GM18505 (cell line): Measurements from ENCODE around the gene PITPNB.

Experiments
- ATAC-seq: cut with Tn5 transposase; IDR thresholded peaks from one replicate; pipeline ENCODE4 v1.9.1; 2021; ENCODE audit not compliant: unreplicated experiment
- POLR2A ChIP-seq: IDR thresholded peaks from 4 replicates; pipeline ENCODE4 v1.6.1; 2011; ENCODE audit warnings: borderline replicate concordance; ENCODE audit not compliant: insufficient read depth, insufficient read length; ENCODE audit errors: extremely low read depth

PITPNB gene

DNA sequence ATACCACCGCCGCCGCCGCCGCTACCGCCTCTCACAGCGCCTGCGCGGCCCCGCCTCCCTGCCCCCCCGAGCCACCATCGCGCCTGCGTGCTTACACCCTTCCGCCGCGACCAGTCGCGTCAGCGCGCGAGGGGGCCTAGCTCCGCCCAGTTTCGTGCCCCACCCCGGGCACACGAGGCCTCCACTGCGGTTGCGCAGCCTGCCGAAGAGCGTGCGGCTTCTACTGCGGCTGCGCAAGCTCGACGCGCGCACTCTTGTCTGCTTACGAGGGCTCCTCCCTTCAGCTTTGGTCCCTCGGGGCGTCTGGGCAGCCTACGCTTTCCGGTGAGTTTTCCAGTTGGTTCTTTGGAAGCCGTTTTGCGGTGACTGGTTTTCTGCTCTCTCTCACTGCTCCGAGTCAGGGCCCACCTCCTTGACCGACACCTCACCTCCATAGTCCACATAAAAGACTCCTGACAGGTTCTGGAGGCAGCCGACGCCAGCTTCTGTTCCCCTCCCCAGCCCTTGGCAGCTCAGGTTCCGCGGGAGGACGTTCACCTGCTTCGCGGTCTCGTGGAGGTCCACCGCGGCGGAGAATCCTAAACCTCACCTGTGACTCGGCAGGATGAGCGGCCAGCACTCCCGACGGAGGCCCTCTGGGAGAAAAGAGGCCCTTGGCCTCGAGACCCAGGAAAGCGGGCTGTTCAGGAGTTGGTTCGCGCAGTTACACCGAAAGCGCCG, at the start of gene PITPNB:
Gene PITPNB, minus strand, starts transcription at position 35 of the 720 bp plus-strand sequence. CDS start 65 bp downstream, outside the sequence.
- peak; percentile 76 for TF ChIP-seq POLR2A
- ATAC-seq: peak; percentile 84

DNA sequence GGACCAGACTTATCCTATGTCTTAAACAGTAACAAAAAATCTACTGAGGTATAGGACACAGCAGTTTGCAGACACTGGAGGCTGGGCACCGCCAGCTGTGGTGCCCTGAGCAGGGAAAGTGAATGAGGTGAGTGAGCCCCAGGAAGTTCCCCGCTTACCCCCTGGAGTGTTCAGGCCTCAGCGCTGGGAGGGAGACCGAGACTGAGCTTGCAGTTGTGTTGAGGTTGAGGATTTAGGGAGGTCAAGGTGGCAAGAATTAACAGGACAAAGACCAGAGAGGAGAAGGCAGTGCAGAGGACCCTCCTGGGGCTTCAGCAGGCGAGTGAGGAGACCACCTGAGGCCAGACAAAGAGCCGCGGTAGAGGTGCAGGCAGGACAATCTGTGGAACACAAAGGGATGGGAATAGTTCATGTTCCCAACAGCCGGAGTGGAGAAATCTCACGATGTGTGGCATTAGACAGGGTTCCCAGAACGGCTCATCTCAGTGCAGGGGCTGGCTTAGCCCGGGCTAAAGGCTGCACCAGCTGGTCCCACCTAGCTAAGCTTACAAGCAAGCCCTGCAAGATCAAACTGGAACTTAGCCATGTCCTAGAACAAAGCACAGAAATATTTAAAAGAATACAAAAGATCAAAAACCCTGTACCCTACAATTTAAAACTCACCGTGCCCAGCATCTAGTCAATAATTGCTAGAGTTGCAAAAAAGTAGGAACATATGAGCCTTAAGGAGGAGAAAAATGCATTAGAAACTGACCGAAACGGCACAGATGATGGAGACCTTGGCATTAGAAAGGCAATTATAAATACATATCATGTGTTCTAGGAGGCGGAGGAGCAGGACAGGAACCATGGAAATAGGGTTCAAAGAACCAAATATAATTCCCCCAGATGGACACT, 47.4 kb upstream of the PITPNB start:
- no peak for TF ChIP-seq POLR2A
- no peak for ATAC-seq

DNA sequence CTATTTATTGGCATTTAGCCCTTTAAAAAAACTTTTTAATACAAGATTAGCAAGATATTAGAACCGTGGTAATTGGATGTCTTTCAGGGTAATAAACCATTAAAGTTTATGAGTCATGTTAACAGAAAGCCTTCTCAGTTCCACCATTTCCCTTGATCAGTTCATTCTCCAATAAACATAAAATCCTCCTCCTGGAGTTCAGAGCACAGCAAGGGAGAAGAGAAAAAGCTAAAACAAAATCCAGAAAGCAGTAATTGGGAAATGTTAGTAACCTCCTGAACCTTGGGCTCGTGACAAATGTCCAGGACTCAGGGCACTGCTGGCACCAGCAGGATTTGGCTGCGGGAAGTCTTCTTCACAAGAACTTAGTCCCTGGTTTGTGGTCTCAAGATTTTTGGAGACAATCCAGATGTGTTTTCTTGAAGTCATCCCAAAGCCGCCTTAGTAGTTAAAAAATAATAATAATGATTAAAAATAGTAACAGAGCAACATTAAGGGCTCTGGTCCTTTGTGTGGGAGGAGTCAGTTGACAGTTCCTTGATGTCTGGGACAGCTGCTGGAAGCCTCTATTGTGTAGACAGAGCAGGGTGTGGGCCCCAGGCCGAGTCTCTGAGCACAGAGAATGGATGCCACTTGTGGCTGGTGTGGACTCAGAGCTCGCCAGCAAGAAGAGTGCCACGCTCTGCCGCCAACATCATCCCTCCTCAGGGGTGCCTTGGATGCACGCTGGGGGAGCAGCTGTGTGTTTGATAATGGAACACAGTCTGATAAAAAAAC, 43.4 kb upstream of the PITPNB start:
- ATAC-seq: no peak
- TF ChIP-seq POLR2A: no peak

DNA sequence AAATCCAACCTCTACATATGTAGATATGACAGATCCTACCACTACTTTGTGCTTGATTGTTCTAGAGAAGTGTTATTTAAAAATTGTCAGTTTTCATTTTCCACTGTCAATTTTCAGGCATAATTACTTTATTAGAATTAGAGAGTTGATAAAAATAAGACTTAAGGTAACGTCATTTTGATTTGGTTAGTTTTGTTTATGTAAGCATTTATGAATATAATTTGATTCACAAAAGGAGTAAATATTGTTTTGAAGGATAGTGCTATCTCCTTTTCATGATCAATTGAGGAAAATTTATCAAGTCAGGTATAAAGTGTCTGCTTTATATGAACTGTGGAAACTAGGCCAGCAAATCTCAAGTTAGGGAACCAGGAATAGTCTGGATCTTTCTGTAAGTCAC, 42.6 kb upstream of the PITPNB start:
- ATAC-seq: no peak
- TF ChIP-seq POLR2A: no peak

DNA sequence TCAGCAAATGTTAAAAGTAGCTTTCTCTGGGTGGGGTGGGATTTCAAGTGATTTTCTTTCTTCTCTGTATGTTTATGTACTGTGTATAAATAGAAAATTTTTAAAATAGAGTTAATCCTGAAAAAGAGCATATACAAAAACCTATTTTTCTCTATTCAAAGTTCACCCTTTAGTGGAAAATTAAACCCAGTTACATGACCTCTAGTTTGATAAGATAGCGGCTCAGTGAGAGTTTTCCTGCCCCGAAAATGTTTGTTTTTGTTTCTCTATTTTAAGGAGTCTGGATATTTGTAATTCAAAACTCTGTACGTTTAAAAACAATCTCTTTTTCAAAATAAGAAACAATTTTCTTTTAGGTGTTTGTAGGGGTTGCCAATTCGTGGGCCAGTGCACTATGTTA, 42.1 kb upstream of the PITPNB start:
- no peak for ATAC-seq

DNA sequence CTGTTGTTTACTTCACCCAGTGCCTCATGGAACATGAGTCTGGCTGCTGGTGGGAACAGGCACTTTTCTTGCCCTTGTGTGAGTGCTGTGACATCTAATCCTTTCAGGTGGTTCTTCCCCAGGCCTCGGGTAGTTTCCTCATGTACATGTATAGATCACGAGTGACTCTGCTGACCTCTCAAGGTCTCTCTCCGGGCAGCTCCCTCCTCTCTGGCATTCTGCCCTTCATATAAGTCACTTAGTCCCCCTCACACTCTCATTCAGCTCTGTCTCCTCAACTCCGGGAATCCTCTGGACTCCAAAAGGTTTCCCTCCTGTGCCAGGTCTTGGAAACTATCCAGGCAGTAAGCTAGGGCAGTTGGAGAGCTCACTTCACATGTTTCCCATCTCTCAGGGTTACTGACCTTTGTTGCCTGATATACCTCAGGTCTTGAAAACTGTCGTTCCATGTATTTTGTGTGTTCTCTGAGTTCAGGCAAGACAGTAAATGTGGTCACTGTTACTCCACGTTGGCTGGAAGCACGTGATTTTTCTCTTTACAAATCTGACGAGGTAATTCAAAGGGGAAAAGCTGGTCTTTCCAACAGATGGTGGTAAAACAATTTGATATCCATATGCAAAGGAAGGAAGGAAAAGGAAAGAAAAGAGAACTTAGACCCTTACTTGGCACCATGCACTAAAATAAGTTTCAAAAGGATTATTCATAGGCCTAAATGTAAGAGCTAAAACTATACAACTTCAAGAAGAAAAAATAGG, 40.5 kb upstream of the PITPNB start:
- TF ChIP-seq POLR2A: no peak
- ATAC-seq: no peak

More for the DNA sequence above, 42.1 kb upstream of the PITPNB start:
- no peak for TF ChIP-seq POLR2A

DNA sequence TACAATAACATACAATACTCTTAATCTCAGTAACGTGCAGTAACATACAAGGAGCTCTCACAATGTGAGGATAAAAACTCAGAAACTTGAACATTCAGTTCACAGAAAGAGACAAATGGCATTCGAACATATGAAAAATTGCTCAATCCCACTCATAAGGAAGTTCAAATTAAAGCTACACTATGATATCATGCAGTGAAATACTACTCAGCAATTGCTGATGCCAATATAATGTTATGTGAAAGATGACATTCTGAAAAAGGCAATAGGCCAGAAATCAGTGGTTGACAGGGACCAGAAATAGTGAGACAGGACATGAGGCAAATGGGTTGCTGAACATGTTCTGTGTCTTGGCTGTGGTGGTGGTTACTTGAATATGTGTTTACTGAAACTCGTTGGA, 33.7 kb upstream of the PITPNB start:
- ATAC-seq: no peak
- TF ChIP-seq POLR2A: no peak

DNA sequence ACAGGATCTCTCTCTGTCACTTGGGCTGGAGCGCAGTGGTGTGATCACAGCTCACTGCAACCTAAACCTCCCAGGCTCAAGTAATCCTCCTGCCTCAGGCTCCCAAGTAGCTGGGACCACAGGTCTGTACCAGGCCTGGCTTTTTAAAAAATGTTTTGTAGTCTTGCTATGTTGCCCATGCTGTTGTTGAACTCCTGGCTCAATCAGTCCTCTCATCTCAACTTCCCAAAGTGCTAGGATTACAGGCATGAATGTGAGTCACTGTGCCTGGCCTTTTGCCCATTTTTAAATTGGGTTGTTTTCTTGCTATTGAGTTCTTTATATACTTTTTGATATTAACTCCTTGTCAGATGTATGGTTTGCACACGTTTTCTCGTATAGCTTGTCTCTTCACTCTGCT, 33.0 kb upstream of the PITPNB start:
- ATAC-seq: no peak
- no peak for TF ChIP-seq POLR2A

DNA sequence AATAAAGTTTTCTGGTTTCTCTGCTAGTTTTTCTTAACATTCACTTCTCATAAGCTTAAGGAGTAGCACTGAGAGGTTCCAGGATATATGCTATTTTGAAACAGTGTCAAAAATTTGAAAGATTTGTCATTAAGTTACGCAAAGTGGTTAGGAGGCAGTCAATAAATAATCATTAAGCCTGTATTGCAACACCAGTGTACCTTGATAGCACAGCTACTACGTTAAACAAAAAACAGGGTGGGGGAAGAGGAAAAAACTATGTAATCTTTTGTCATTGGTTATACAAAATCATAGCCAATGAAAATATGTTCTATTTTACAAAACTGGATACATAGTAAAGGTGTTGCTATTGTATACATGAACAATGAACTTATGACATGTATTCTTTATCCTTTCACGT, 30.4 kb upstream of the PITPNB start:
- ATAC-seq: no peak
- TF ChIP-seq POLR2A: no peak

DNA sequence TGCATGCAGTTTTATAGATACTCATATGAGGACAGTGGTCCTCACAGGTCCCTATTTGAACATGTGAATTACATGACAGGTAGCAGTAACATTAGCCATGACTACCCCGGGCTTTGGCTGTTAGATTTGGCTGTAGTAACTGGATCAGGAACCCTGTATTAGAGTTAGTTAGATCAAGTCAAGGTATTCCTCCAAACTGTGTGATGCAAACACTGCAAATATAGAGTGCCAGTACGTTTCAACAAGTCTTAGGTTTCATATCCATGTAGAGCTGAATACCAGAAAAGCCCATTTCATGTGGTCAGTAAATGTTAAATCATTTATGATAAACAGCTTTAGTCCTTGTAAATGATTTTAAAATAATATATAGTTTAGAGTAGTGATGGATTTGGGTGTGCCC, 29.5 kb upstream of the PITPNB start:
- ATAC-seq: no peak
- TF ChIP-seq POLR2A: no peak

DNA sequence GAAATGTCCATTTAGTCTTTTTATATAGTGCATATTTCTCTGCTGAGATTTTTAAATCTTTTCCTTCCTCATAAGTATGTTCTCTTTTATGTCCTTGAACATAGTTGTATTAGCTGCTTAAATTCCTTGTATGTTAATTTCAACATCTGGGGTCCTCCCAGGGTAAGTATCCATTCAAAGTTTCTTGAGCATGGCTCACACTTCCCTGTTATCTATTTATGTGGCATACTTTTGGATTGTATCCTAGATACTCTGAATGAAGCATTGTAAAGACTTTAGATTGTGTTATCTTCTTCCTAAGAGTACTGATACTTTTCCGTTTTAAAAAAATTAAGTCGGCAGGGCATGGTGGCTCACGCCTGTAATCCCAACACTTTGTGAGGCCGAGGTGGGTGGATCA, 28.4 kb upstream of the PITPNB start:
- ATAC-seq: no peak
- TF ChIP-seq POLR2A: no peak

DNA sequence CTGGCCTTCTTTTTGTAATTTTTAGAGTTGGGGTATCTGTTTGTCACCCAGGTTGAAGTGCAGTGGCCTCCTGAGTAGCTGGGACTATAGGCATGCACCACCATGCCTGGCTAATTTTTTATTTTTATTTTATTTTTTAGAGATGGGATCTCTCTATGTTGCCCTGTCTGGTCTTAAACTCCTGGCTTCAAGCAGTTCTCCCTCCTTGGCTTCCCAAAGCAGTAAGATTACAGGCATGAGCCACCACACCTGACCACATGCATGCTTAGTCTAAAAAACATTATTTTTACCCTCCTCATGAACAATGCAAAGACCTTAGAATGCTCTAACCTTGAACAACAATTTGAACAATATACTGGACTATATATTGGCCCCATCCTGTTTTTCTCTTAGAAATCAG, 22.1 kb upstream of the PITPNB start:
- no peak for TF ChIP-seq POLR2A
- ATAC-seq: no peak

DNA sequence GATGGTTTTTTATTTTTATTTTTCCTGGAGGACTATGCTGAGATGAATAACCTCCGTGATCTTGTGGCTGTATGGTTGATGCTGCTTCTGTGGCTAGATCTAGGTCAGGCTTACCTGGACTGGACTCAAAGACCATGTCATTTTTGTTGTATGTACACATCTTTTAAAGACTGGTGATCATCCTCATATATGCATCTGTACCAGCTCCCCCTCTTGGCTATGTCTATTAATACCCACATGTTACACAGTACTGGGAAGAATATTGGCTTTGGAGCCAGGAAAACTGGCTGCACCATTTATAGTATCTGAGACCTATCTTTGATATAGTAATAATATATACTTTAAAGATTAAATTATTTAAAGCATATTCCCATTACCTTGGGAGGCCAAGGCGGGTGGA, 18.4 kb upstream of the PITPNB start:
- TF ChIP-seq POLR2A: no peak
- no peak for ATAC-seq
